Erythroblast (primary cell): ENCODE measurements around the gene C10orf90.

Experiments used
- GATA1 ChIP-seq: IDR thresholded peaks from 2 replicates; pipeline ENCODE4 v1.6.1; 2011; ENCODE audit warnings: low read depth, mild to moderate bottlenecking, control low read depth, low read length, moderate library complexity
- POLR2A ChIP-seq: IDR thresholded peaks from 2 replicates; pipeline ENCODE4 v1.6.1; 2011; ENCODE audit warnings: mild to moderate bottlenecking, low read length

DNA sequence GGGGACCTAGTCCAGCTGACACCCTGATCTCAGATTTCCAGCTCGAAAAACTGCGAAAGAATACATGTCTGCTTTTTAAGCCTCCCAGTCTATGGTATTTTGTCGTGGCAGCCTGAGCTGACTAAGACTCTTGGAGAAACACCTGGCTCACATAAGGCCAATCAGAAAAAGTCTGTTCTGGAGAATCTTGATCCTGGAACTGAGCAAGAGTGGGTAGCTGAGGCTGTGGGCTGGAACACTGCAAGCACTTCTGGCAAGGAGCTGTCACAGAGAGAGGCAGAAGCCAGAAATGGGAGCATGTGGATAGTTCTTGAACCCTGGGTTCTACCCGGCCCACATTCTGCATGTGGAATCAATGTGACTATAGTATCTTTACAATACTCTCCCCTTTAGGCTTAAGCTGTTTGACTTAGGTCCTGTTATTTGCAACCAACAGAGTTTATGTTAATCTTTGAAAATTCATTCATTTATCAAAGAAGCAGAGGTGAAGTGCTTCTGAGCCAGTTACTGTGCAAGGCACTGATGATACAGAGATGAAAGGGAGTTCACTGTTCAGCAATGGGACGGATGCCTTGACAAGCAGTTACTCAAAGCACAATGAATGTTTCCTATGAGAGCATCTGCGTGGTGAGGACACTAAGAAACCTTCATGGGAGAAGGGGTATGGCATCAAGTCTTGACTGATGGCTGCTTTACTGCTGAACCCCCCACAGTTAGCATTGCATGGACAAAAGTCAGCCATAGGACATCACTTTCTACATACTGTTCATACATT is 4.4 kb upstream of the C10orf90 start:
- TF ChIP-seq POLR2A, result no peak
- TF ChIP-seq GATA1, result no peak
